Liver (tissue), 9 donors: Measurements from ENCODE around the gene NTNG2. TPM values are rescaled to one million over a fixed set of nuclear protein-coding genes. Genes with fewer than 3 reads are reported as not detected.

Source experiments
- DNase-seq: peaks from one replicate; pipeline ENCODE4 v3.0.0-alpha.2; 2017; ENCODE audit warnings: low spot score
- H3K27ac ChIP-seq, 2 donors: one replicate each; pipeline ENCODE4 v1.7.0; 2013; ENCODE audit warnings: inconsistent platforms in 2 of 2, low read length in 2 of 2, control low read depth in 1 of 2, low read depth in 1 of 2, mild to moderate bottlenecking in 1 of 2
- H3K27me3 ChIP-seq, 4 donors: one replicate each; pipeline versions ENCODE4 v1.6.1 to v1.7.0; 2013; ENCODE audit warnings: low read length in 3 of 4, inconsistent platforms in 1 of 4, mild to moderate bottlenecking in 1 of 4, moderate library complexity in 1 of 4; ENCODE audit not compliant: control insufficient read depth in 4 of 4, insufficient read depth in 4 of 4
- H3K36me3 ChIP-seq, 4 donors: one replicate each; pipeline versions ENCODE4 v1.6.1 to v1.7.0; 2013; ENCODE audit warnings: low read length in 3 of 4, mild to moderate bottlenecking in 3 of 4, low read depth in 1 of 4, moderate library complexity in 1 of 4; ENCODE audit not compliant: control insufficient read depth in 4 of 4, insufficient read depth in 3 of 4
- H3K4me1 ChIP-seq, 4 donors: one replicate each; pipeline versions ENCODE4 v1.6.1 to v1.7.0; 2013; ENCODE audit warnings: low read length in 3 of 4, mild to moderate bottlenecking in 3 of 4, moderate library complexity in 1 of 4; ENCODE audit not compliant: control insufficient read depth in 4 of 4, insufficient read depth in 4 of 4
- H3K4me3 ChIP-seq, 3 donors: one replicate each; pipeline versions ENCODE4 v1.6.1 to v1.7.0; 2013; ENCODE audit warnings: low read length in 3 of 3, control low read depth in 1 of 3, low read depth in 1 of 3, mild to moderate bottlenecking in 1 of 3
- H3K9ac ChIP-seq, 2 donors: one replicate each; pipeline ENCODE4 v1.7.0; 2013; ENCODE audit warnings: low read length in 2 of 2, mild to moderate bottlenecking in 2 of 2, moderate library complexity in 2 of 2, control low read depth in 1 of 2, low read depth in 1 of 2
- H3K9me3 ChIP-seq, 4 donors: one replicate each; pipeline versions ENCODE4 v1.6.1 to v1.7.0; 2013; ENCODE audit warnings: low read length in 3 of 4; ENCODE audit not compliant: control insufficient read depth in 4 of 4
- EGR1 ChIP-seq, 2 donors: IDR thresholded peaks; 2 replicates each; pipeline ENCODE4 v1.6.1; 2016 to 2018; ENCODE audit warnings: antibody characterized with exemption in 2 of 2, low read depth in 2 of 2
- FOXA1 ChIP-seq: IDR thresholded peaks from 2 replicates; pipeline ENCODE4 v1.6.1; 2016; ENCODE audit warnings: antibody characterized with exemption
- FOXA2 ChIP-seq: IDR thresholded peaks from 2 replicates; pipeline ENCODE4 v1.6.1; 2016; ENCODE audit warnings: antibody characterized with exemption
- GABPA ChIP-seq, 2 donors: IDR thresholded peaks in 1 of 2; conservative IDR thresholded peaks in 1 of 2; 2 replicates each; pipeline ENCODE4 v1.6.1; 2016; ENCODE audit warnings: antibody characterized with exemption in 2 of 2, mild to moderate bottlenecking in 1 of 2, moderate library complexity in 1 of 2
- HNF4A ChIP-seq, 2 donors: conservative IDR thresholded peaks; 2 replicates each; pipeline ENCODE4 v1.6.1; 2016; ENCODE audit warnings: antibody characterized with exemption in 2 of 2, mild to moderate bottlenecking in 2 of 2
- HNF4G ChIP-seq: IDR thresholded peaks from 2 replicates; pipeline ENCODE4 v1.6.1; 2016; ENCODE audit warnings: antibody characterized with exemption
- JUND ChIP-seq, 2 donors: IDR thresholded peaks; 2 replicates each; pipeline ENCODE4 v1.6.1; 2016; ENCODE audit warnings: antibody characterized with exemption in 2 of 2
- NR2F2 ChIP-seq: IDR thresholded peaks from 2 replicates; pipeline ENCODE4 v1.6.1; 2016; ENCODE audit warnings: antibody characterized with exemption
- RAD21 ChIP-seq, 2 donors: IDR thresholded peaks; 2 replicates each; pipeline ENCODE4 v1.6.1; 2016; ENCODE audit warnings: antibody characterized with exemption in 2 of 2, mild to moderate bottlenecking in 2 of 2
- RXRA ChIP-seq, 2 donors: IDR thresholded peaks; 2 replicates each; pipeline ENCODE4 v1.6.1; 2017 to 2018; ENCODE audit warnings: antibody characterized with exemption in 2 of 2, mild to moderate bottlenecking in 1 of 2
- SP1 ChIP-seq: IDR thresholded peaks from 2 replicates; pipeline ENCODE4 v1.6.1; 2018; ENCODE audit warnings: antibody characterized with exemption, mild to moderate bottlenecking
- TAF1 ChIP-seq: conservative IDR thresholded peaks from 2 replicates; pipeline ENCODE4 v1.6.1; 2016; ENCODE audit warnings: antibody characterized with exemption, mild to moderate bottlenecking
- YY1 ChIP-seq: IDR thresholded peaks from 2 replicates; pipeline ENCODE4 v1.6.1; 2016; ENCODE audit warnings: antibody characterized with exemption, mild to moderate bottlenecking
- WGBS: extraction: QIAGEN DNeasy Blood & Tissue Kit; methylation state at CpG from one replicate; pipeline ENCODE4 v1.1.7; 2013; 5-methylcytosine and 5-hydroxymethylcytosine counted together
- polyA plus RNA-seq, 2 donors: library from polyadenylated mRNA; stranded (reverse) in 1 of 2; unstranded in 1 of 2; fragments of 200-250 nt in 1 of 2; fragments of >200 nt in 1 of 2; fragmentation: Nextera tagmentation in 1 of 2; extraction: Ambion mirVana in 1 of 2; gene quantifications; one replicate each; pipeline versions ENCODE4 v1.2.1 to v1.2.3, GENCODE V29; 2013 to 2015
- total RNA-seq, 2 donors: library from RNA; depleted of rRNA; stranded (reverse); fragments of >200 nt; gene quantifications; one replicate each; pipeline ENCODE4 v1.2.3, GENCODE V29; 2014
- TF ChIP-seq, protein P1 (sequence below): IDR thresholded peaks from 2 replicates; pipeline ENCODE4 v1.6.1; 2016; ENCODE audit warnings: antibody characterized with exemption
- TF ChIP-seq, protein P2 (sequence below): IDR thresholded peaks from 2 replicates; pipeline ENCODE4 v1.6.1; 2016; ENCODE audit warnings: antibody characterized with exemption
- TF ChIP-seq, protein P3 (sequence below): IDR thresholded peaks from 2 replicates; pipeline ENCODE4 v1.6.1; 2016; ENCODE audit warnings: antibody characterized with exemption
- TF ChIP-seq, protein P4 (sequence below): IDR thresholded peaks from 2 replicates; pipeline ENCODE4 v1.6.1; 2016; ENCODE audit warnings: antibody characterized with exemption, mild to moderate bottlenecking
- TF ChIP-seq, protein P5 (sequence below): fragments of 150-350 bp; IDR thresholded peaks from 2 replicates; pipeline ENCODE4 v1.5.1; 2017; ENCODE audit warnings: improper control_type of control experiment, low read depth, low read length; ENCODE audit not compliant: missing input control
- donor health status: healthy.
- donor health status: healthy.
- donor health status: healthy.
- donor health status: healthy.
- donor health status: healthy.

NTNG2 gene
- total and polyA plus RNA-seq, 4 donors, result 0.12 to 0.42 (median 0.28) TPM; not detected in 1

DNA sequence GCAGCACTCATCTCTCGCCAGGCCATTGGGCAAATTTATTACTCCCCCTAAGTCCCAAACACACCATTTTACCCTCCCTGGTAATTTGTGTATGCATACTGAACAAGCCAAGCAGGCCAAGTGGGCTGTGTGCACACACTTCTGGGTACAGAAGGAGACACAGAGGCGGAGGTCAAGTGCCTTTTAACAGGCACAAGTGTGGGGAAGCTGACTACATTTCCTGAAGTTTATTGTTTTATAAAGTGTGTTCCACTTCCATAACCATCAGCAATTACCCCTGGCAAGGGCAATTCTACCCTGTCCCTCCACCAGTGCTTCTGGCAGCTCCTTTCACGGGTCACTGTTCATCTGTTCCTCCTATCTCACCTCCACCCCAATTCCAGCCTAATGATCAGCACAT is 99.0 kb downstream of the NTNG2 start:
- peaks cover 7 to 39% (median 27%) of the 10 kb centered on the region in 4 donors for H3K36me3 ChIP-seq
- no peak overlapping the region for H3K27ac ChIP-seq
- 91% methylated on average over 3 of the region's 3 CpGs for WGBS
- no peak for DNase-seq
- peaks cover 0 to 3% (median 2%) of the 10 kb centered on the region in 4 donors for H3K4me1 ChIP-seq
- H3K4me3 ChIP-seq, result no peak overlapping the region
- H3K9ac ChIP-seq, result no peak overlapping the region
- TF ChIP-seq, protein P1, sequence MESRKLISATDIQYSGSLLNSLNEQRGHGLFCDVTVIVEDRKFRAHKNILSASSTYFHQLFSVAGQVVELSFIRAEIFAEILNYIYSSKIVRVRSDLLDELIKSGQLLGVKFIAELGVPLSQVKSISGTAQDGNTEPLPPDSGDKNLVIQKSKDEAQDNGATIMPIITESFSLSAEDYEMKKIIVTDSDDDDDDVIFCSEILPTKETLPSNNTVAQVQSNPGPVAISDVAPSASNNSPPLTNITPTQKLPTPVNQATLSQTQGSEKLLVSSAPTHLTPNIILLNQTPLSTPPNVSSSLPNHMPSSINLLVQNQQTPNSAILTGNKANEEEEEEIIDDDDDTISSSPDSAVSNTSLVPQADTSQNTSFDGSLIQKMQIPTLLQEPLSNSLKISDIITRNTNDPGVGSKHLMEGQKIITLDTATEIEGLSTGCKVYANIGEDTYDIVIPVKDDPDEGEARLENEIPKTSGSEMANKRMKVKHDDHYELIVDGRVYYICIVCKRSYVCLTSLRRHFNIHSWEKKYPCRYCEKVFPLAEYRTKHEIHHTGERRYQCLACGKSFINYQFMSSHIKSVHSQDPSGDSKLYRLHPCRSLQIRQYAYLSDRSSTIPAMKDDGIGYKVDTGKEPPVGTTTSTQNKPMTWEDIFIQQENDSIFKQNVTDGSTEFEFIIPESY, result no peak
- TF ChIP-seq NR2F2 (no peak), HNF4A (conservative IDR thresholded peaks at IDR 0.05) (no peak), FOXA1 (no peak), GABPA (IDR thresholded peaks at IDR 0.05 in 1 of 2, conservative IDR thresholded peaks at IDR 0.05 in 1 of 2) (no peak), RXRA (IDR thresholded peaks at IDR 0.05) (no peak), RAD21 (IDR thresholded peaks at IDR 0.05) (no peak), HNF4G (no peak), FOXA2 (no peak), YY1 (no peak), EGR1 (IDR thresholded peaks at IDR 0.05; ENCODE audit: low read depth in 2 of 2) (no peak), JUND (IDR thresholded peaks at IDR 0.05) (no peak), TAF1 (no peak), SP1 (no peak)
- TF ChIP-seq, protein P2, sequence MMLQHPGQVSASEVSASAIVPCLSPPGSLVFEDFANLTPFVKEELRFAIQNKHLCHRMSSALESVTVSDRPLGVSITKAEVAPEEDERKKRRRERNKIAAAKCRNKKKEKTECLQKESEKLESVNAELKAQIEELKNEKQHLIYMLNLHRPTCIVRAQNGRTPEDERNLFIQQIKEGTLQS, result no peak
- TF ChIP-seq, protein P3, sequence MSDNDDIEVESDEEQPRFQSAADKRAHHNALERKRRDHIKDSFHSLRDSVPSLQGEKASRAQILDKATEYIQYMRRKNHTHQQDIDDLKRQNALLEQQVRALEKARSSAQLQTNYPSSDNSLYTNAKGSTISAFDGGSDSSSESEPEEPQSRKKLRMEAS, result no peak
- TF ChIP-seq, protein P4, sequence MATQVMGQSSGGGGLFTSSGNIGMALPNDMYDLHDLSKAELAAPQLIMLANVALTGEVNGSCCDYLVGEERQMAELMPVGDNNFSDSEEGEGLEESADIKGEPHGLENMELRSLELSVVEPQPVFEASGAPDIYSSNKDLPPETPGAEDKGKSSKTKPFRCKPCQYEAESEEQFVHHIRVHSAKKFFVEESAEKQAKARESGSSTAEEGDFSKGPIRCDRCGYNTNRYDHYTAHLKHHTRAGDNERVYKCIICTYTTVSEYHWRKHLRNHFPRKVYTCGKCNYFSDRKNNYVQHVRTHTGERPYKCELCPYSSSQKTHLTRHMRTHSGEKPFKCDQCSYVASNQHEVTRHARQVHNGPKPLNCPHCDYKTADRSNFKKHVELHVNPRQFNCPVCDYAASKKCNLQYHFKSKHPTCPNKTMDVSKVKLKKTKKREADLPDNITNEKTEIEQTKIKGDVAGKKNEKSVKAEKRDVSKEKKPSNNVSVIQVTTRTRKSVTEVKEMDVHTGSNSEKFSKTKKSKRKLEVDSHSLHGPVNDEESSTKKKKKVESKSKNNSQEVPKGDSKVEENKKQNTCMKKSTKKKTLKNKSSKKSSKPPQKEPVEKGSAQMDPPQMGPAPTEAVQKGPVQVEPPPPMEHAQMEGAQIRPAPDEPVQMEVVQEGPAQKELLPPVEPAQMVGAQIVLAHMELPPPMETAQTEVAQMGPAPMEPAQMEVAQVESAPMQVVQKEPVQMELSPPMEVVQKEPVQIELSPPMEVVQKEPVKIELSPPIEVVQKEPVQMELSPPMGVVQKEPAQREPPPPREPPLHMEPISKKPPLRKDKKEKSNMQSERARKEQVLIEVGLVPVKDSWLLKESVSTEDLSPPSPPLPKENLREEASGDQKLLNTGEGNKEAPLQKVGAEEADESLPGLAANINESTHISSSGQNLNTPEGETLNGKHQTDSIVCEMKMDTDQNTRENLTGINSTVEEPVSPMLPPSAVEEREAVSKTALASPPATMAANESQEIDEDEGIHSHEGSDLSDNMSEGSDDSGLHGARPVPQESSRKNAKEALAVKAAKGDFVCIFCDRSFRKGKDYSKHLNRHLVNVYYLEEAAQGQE, result no peak
- TF ChIP-seq, protein P5, sequence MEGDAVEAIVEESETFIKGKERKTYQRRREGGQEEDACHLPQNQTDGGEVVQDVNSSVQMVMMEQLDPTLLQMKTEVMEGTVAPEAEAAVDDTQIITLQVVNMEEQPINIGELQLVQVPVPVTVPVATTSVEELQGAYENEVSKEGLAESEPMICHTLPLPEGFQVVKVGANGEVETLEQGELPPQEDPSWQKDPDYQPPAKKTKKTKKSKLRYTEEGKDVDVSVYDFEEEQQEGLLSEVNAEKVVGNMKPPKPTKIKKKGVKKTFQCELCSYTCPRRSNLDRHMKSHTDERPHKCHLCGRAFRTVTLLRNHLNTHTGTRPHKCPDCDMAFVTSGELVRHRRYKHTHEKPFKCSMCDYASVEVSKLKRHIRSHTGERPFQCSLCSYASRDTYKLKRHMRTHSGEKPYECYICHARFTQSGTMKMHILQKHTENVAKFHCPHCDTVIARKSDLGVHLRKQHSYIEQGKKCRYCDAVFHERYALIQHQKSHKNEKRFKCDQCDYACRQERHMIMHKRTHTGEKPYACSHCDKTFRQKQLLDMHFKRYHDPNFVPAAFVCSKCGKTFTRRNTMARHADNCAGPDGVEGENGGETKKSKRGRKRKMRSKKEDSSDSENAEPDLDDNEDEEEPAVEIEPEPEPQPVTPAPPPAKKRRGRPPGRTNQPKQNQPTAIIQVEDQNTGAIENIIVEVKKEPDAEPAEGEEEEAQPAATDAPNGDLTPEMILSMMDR, result no peak
- H3K9me3 ChIP-seq, result no peaks in the 10 kb centered on the region
- H3K27me3 ChIP-seq, result no peaks in the 10 kb centered on the region
